ENCODE results near the gene OR51L1.

- TF ChIP-seq POLR2A (IDR thresholded peaks at IDR 0.05) (no peak), CTCF (IDR thresholded peaks at IDR 0.05 in 8 of 11, conservative IDR thresholded peaks at IDR 0.05 in 3 of 11) (no peak)
These were observed 37.3 kb upstream of the OR51L1 start for GRCh38 chr11:4957396-4957795.

Measured in spleen (tissue), 7 donors.